CD4-positive, alpha-beta T cell treated with Interleukin-6 for 4 hours (primary cell): ENCODE measurements around the gene OR5K4.

Experiments
- DNase-seq: peaks from one replicate; pipeline ENCODE4 v3.0.0-alpha.2; 2020; ENCODE audit warnings: mixed read lengths

OR5K4 gene

GRCh38 chr3:98353554-98353953, at the start of gene OR5K4:
OR5K4 (plus strand) TSS chr3:98353854; CDS start chr3:98353854, 0 bp downstream.
- DNase-seq, result no peak

GRCh38 chr3:98322101-98322500, 31.6 kb upstream of the OR5K4 start:
- DNase-seq, result no peak

- DNase-seq, result no peak
Observed at GRCh38 chr3:98322686-98323085, 31.0 kb upstream of the OR5K4 start.

- DNase-seq, result no peak
Observed at GRCh38 chr3:98323425-98323824, 30.2 kb upstream of the OR5K4 start.

GRCh38 chr3:98325055-98325454, 28.6 kb upstream of the OR5K4 start:
- DNase-seq, result no peak

- DNase-seq, result no peak
Observed at GRCh38 chr3:98326105-98326893, 27.4 kb upstream of the OR5K4 start.

GRCh38 chr3:98326945-98327344, 26.7 kb upstream of the OR5K4 start:
- DNase-seq, result no peak

GRCh38 chr3:98328933-98329332, 24.7 kb upstream of the OR5K4 start:
- no peak for DNase-seq

- peak; percentile 58 for DNase-seq
Observed at GRCh38 chr3:98329392-98330124, 24.1 kb upstream of the OR5K4 start.

GRCh38 chr3:98331329-98331728, 22.3 kb upstream of the OR5K4 start:
- no peak for DNase-seq

GRCh38 chr3:98333989-98334606, 19.6 kb upstream of the OR5K4 start:
- no peak for DNase-seq

- DNase-seq, result no peak
Observed at GRCh38 chr3:98339031-98339430, 14.6 kb upstream of the OR5K4 start.

- no peak for DNase-seq
Observed at GRCh38 chr3:98341758-98342157, 11.9 kb upstream of the OR5K4 start.

- peak; percentile 46 for DNase-seq
Observed at GRCh38 chr3:98343647-98344507, 9.8 kb upstream of the OR5K4 start.

- DNase-seq, result no peak
Observed at GRCh38 chr3:98350082-98350481, 3.6 kb upstream of the OR5K4 start.

GRCh38 chr3:98359250-98359649, 5.6 kb downstream of the OR5K4 start:
- DNase-seq, result no peak

GRCh38 chr3:98359993-98360675, 6.5 kb downstream of the OR5K4 start:
- peak; percentile 2 for DNase-seq

GRCh38 chr3:98360681-98361080, 7.0 kb downstream of the OR5K4 start:
- no peak for DNase-seq

GRCh38 chr3:98361289-98361688, 7.6 kb downstream of the OR5K4 start:
- DNase-seq, result no peak

- DNase-seq, result no peak
Observed at GRCh38 chr3:98367464-98368246, 14.0 kb downstream of the OR5K4 start.

- no peak for DNase-seq
Observed at GRCh38 chr3:98371186-98371585, 17.5 kb downstream of the OR5K4 start.
